ENCODE data around the gene TRAPPC3. TPM values are rescaled to one million over a fixed set of nuclear protein-coding genes. Genes with fewer than 3 reads are reported as not detected.

The TRAPPC3 gene
- polyA plus RNA-seq, 1 donor (not counting 4 experiments of a cell fraction or from before 2014, with no cell fraction given): 173 TPM

GRCh38 chr1:36088265-36088576 is 61.1 kb downstream of the TRAPPC3 start:
- peaks cover 34% of the 10 kb centered on the region for H3K79me2 ChIP-seq (ENCODE audit: control insufficient read depth, insufficient read depth, low read length)
- peak overlapping the region; percentile 76 for H3K4me2 ChIP-seq (ENCODE audit: control insufficient read depth, extremely low read depth, insufficient read depth, low read depth, low read length)
- dilution Hi-C loops (cut with MboI; ENCODE audit: extremely low pct_ligation_motif_present, low sequenced_read_pairs): no loop called here
- peak overlapping the region; percentile 95 for H2AFZ ChIP-seq (ENCODE audit: control insufficient read depth, low read length)
- H3K9ac ChIP-seq (ENCODE audit: control insufficient read depth, extremely low read depth, insufficient read depth, low read length): peak overlapping the region; percentile 90
- peak overlapping the region; percentile 24 for H3K27ac ChIP-seq (ENCODE audit: control insufficient read depth, insufficient read depth, low read length)
- H4K20me1 ChIP-seq (ENCODE audit: control insufficient read depth, extremely low read depth, insufficient read depth, low read length): no peaks in the 10 kb centered on the region
- no peaks in the 10 kb centered on the region for H3K27me3 ChIP-seq (ENCODE audit: control insufficient read depth, extremely low read depth, insufficient read depth, low read length)
- H3K4me1 ChIP-seq (ENCODE audit: control insufficient read depth, extremely low read depth, insufficient read depth, low read length): peaks cover 16% of the 10 kb centered on the region
- no peak for TF ChIP-seq EZH2 (IDR thresholded peaks at IDR 0.05; ENCODE audit: low read length)
- no peak for TF ChIP-seq CTCF (optimal IDR thresholded peaks at IDR 0.05 in 1 of 3, IDR thresholded peaks at IDR 0.05 in 1 of 3, conservative IDR thresholded peaks at IDR 0.05 in 1 of 3; ENCODE audit: extremely low read depth in 1 of 3, insufficient read depth in 2 of 3, low read length in 3 of 3)
- H3K4me3 ChIP-seq (ENCODE audit: control insufficient read depth in 2 of 3, extremely low read depth in 1 of 3, insufficient read depth in 2 of 3, low read depth in 1 of 3, low read length in 3 of 3): peak overlapping the region; percentile 61 to 98 (median 77)
- no peaks in the 10 kb centered on the region for H3K9me3 ChIP-seq (ENCODE audit: control insufficient read depth, low read depth, low read length)
- FAIRE-seq (no peak), DNase-seq (ENCODE audit: low read depth, low spot score) (no peak)
- no peaks in the 10 kb centered on the region for H3K9me1 ChIP-seq (ENCODE audit: control insufficient read depth, extremely low read depth, insufficient read depth, low read length)
- H3K36me3 ChIP-seq (ENCODE audit: control insufficient read depth in 2 of 2, extremely low read depth in 1 of 2, insufficient read depth in 2 of 2, low read length in 2 of 2): peaks cover 19 to 29% of the 10 kb centered on the region in 2 experiments

GRCh38 chr1:36087233-36088123 is 61.8 kb downstream of the TRAPPC3 start:
- H3K36me3 ChIP-seq (ENCODE audit: control insufficient read depth in 2 of 2, extremely low read depth in 1 of 2, insufficient read depth in 2 of 2, low read length in 2 of 2): peaks cover 11 to 22% of the 10 kb centered on the region in 2 experiments
- peaks cover 17% of the 10 kb centered on the region for H3K4me1 ChIP-seq (ENCODE audit: control insufficient read depth, extremely low read depth, insufficient read depth, low read length)
- no peak overlapping the region for H3K4me2 ChIP-seq (ENCODE audit: control insufficient read depth, extremely low read depth, insufficient read depth, low read depth, low read length)
- no peaks in the 10 kb centered on the region for H4K20me1 ChIP-seq (ENCODE audit: control insufficient read depth, extremely low read depth, insufficient read depth, low read length)
- dilution Hi-C loops (cut with MboI; ENCODE audit: extremely low pct_ligation_motif_present, low sequenced_read_pairs): no loop called here
- H3K9me1 ChIP-seq (ENCODE audit: control insufficient read depth, extremely low read depth, insufficient read depth, low read length): no peaks in the 10 kb centered on the region
- DNase-seq (ENCODE audit: low read depth, low spot score): no peak
- TF ChIP-seq EZH2 (IDR thresholded peaks at IDR 0.05; ENCODE audit: low read length) (no peak), CTCF (optimal IDR thresholded peaks at IDR 0.05 in 1 of 3, IDR thresholded peaks at IDR 0.05 in 1 of 3, conservative IDR thresholded peaks at IDR 0.05 in 1 of 3; ENCODE audit: extremely low read depth in 1 of 3, insufficient read depth in 2 of 3, low read length in 3 of 3) (no peak)
- H3K9me3 ChIP-seq (ENCODE audit: control insufficient read depth, low read depth, low read length): no peaks in the 10 kb centered on the region
- H3K4me3 ChIP-seq (ENCODE audit: control insufficient read depth in 2 of 3, extremely low read depth in 1 of 3, insufficient read depth in 2 of 3, low read depth in 1 of 3, low read length in 3 of 3): no peak overlapping the region
- H3K9ac ChIP-seq (ENCODE audit: control insufficient read depth, extremely low read depth, insufficient read depth, low read length): no peak overlapping the region
- no peak overlapping the region for H3K27ac ChIP-seq (ENCODE audit: control insufficient read depth, insufficient read depth, low read length)
- FAIRE-seq: no peak
- peak overlapping the region; percentile 95 for H2AFZ ChIP-seq (ENCODE audit: control insufficient read depth, low read length)
- H3K79me2 ChIP-seq (ENCODE audit: control insufficient read depth, insufficient read depth, low read length): peaks cover 34% of the 10 kb centered on the region
- no peaks in the 10 kb centered on the region for H3K27me3 ChIP-seq (ENCODE audit: control insufficient read depth, extremely low read depth, insufficient read depth, low read length)

Small RNA genes within 50 kb of the gene (small RNA-seq; reads per million reads assigned to genes)
- gene RN7SL131P (ENCODE audit: insufficient read length in 3 of 3, low read depth in 3 of 3, low replicate concordance in 1 of 3): 0 reads per million in 3 experiments

Other genes starting within 250 kb of the TRAPPC3 start
- 12.2 to 14.0 TPM (median 13.1 TPM) in 3 replicates for gene AGO3, start 218.4 kb downstream of the TRAPPC3 start, polyA plus RNA-seq
- gene TEKT2, start 65.4 kb downstream of the TRAPPC3 start, polyA plus RNA-seq: 0.02 to 0.13 TPM (median 0.03 TPM) in 3 replicates
- 33.1 to 47.6 TPM (median 42.6 TPM) in 3 replicates for gene ADPRS, start 60.6 kb downstream of the TRAPPC3 start, polyA plus RNA-seq
- 0.09 to 0.28 TPM (median 0.23 TPM) in 3 replicates for gene COL8A2, start 24.3 kb downstream of the TRAPPC3 start, polyA plus RNA-seq
- 75.0 to 168 TPM (median 84.4 TPM) in 3 replicates for gene MAP7D1, start 6.7 kb upstream of the TRAPPC3 start, polyA plus RNA-seq
- gene THRAP3, start 75.0 kb upstream of the TRAPPC3 start, polyA plus RNA-seq: 58.4 to 79.6 TPM (median 76.1 TPM) in 3 replicates
- 4.8 to 17.4 TPM (median 7.1 TPM) in 3 replicates for gene SH3D21, start 156.9 kb upstream of the TRAPPC3 start, polyA plus RNA-seq
- gene EVA1B, start 174.2 kb upstream of the TRAPPC3 start, polyA plus RNA-seq: 2.4 to 4.3 TPM (median 2.7 TPM) in 3 replicates
- gene STK40, start 236.4 kb upstream of the TRAPPC3 start, polyA plus RNA-seq: 8.5 to 10.4 TPM (median 10.3 TPM) in 3 replicates
- gene LSM10, start 248.4 kb upstream of the TRAPPC3 start, polyA plus RNA-seq: 41.3 to 67.8 TPM (median 45.3 TPM) in 3 replicates

Data from keratinocyte (primary cell).